Dermis lymphatic vessel endothelial cell (primary cell): ENCODE results near the gene RSF1. TPM values are rescaled to one million over a fixed set of nuclear protein-coding genes. Genes with fewer than 3 reads are reported as not detected.

Source experiments
- total RNA-seq: library from RNA; depleted of rRNA; stranded (reverse); fragments of >200 nt; gene quantifications from 2 replicates; pipeline ENCODE4 v1.2.1, GENCODE V29; 2014

The RSF1 gene
- 18.0 and 27.0 TPM in 2 replicates for total RNA-seq

GRCh38 chr11:77820565-77821348 lies at the start of gene RSF1, which contains the start of gene AAMDC:
Gene RSF1, minus strand, starts transcription at chr11:77820722. Its CDS starts 8 bp downstream, at chr11:77820714.
Gene AAMDC, plus strand, starts transcription at chr11:77821144. Its CDS starts 21,353 bp downstream, at chr11:77842497.

GRCh38 chr11:77637345-77638165 lies 183.0 kb downstream of the RSF1 start, which contains the start of gene CLNS1A:
Gene CLNS1A, minus strand, starts transcription at chr11:77637794. Its CDS starts 80 bp downstream, at chr11:77637714.

Other genes starting within 250 kb of the RSF1 start
- 0.11 and 0.17 TPM in 2 replicates for gene AQP11, start 230.8 kb downstream of the RSF1 start, total RNA-seq
- gene CLNS1A, start 182.9 kb downstream of the RSF1 start, total RNA-seq: 95.7 and 167 TPM in 2 replicates
- gene AAMDC, start 422 bp upstream of the RSF1 start, total RNA-seq: 39.9 and 48.9 TPM in 2 replicates
- 27.7 and 38.4 TPM in 2 replicates for gene INTS4, start 173.9 kb upstream of the RSF1 start, total RNA-seq
- gene KCTD14, start 202.6 kb upstream of the RSF1 start, total RNA-seq: 0.09 and 0.11 TPM in 2 replicates
- gene THRSP, start 243.1 kb upstream of the RSF1 start, total RNA-seq: not detected in 2 replicates